ENCODE data around the gene HSD17B12.

The HSD17B12 gene

GRCh38 chr11:43797866-43798265, 117.3 kb downstream of the HSD17B12 start:
- Histone ChIP-seq H3K27ac (ENCODE audit: low read length) (no peak overlapping the region), H3K36me3 (replicated peaks; ENCODE audit: insufficient read depth, low read length) (no peaks in the 10 kb centered on the region), H3K4me3 (ENCODE audit: low read length) (no peak overlapping the region), H3K79me2 (ENCODE audit: low read length) (no peaks in the 10 kb centered on the region), H3F3A (ENCODE audit: insufficient read depth, low read length) (no peaks in the 10 kb centered on the region), H4K20me1 (ENCODE audit: insufficient read depth, low read length) (no peaks in the 10 kb centered on the region), H3K27me3 (replicated peaks; ENCODE audit: insufficient read depth, low read length) (no peaks in the 10 kb centered on the region), H2AFZ (ENCODE audit: low read length) (no peak overlapping the region), H3K9ac (ENCODE audit: low read length) (no peak overlapping the region), H3K4me2 (ENCODE audit: low read depth, low read length) (no peak overlapping the region), H3K9me3 (replicated peaks; ENCODE audit: insufficient read depth, low read length) (no peaks in the 10 kb centered on the region), H3K4me1 (ENCODE audit: low read length) (no peaks in the 10 kb centered on the region), H3K9me2 (replicated peaks; ENCODE audit: insufficient read depth, low read length) (no peaks in the 10 kb centered on the region)
- TF ChIP-seq EZH2 (optimal IDR thresholded peaks at IDR 0.05; ENCODE audit: low read depth, low read length), result no peak
- TF ChIP-seq EZH2phosphoT487 (IDR thresholded peaks at IDR 0.05; ENCODE audit: low read length), result no peak
- TF ChIP-seq CTCF (IDR thresholded peaks at IDR 0.05; ENCODE audit: low read length), result no peak
- no peak for DNase-seq

DNA sequence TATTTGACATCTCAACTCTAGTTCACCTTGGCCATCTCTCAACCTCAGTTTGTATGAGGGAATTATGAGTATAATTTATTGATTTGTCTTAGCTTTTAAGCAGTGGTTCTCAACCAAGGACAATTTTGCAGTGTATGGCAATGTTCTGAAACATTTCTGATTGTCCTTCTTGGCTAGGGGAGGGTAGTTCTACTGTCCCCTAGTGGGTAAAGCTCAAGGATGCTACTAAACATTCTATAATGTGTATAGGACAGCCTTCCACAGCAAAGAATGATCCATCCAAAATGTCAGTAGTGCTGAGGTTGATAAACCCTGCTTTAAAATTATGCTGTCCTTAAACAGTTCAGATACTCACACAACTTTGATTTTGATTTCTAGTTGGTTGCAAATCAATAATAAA, 122.0 kb downstream of the HSD17B12 start:
- TF ChIP-seq EZH2 (optimal IDR thresholded peaks at IDR 0.05; ENCODE audit: low read depth, low read length) (no peak), EZH2phosphoT487 (IDR thresholded peaks at IDR 0.05; ENCODE audit: low read length) (no peak), CTCF (IDR thresholded peaks at IDR 0.05; ENCODE audit: low read length) (peak; percentile 41)
- Histone ChIP-seq H3K27me3 (replicated peaks; ENCODE audit: insufficient read depth, low read length) (no peaks in the 10 kb centered on the region), H2AFZ (ENCODE audit: low read length) (no peak overlapping the region), H3K4me3 (ENCODE audit: low read length) (no peak overlapping the region), H3K9me3 (replicated peaks; ENCODE audit: insufficient read depth, low read length) (no peaks in the 10 kb centered on the region), H3F3A (ENCODE audit: insufficient read depth, low read length) (no peaks in the 10 kb centered on the region), H3K9me2 (replicated peaks; ENCODE audit: insufficient read depth, low read length) (no peaks in the 10 kb centered on the region), H3K4me1 (ENCODE audit: low read length) (no peaks in the 10 kb centered on the region), H4K20me1 (ENCODE audit: insufficient read depth, low read length) (no peaks in the 10 kb centered on the region), H3K79me2 (ENCODE audit: low read length) (no peaks in the 10 kb centered on the region), H3K27ac (ENCODE audit: low read length) (no peak overlapping the region), H3K4me2 (ENCODE audit: low read depth, low read length) (no peak overlapping the region), H3K36me3 (replicated peaks; ENCODE audit: insufficient read depth, low read length) (no peaks in the 10 kb centered on the region), H3K9ac (ENCODE audit: low read length) (no peak overlapping the region)
- peak; percentile 22 for DNase-seq

GRCh38 chr11:43803766-43804165, 123.2 kb downstream of the HSD17B12 start:
- TF ChIP-seq EZH2 (optimal IDR thresholded peaks at IDR 0.05; ENCODE audit: low read depth, low read length) (no peak), EZH2phosphoT487 (IDR thresholded peaks at IDR 0.05; ENCODE audit: low read length) (no peak)

DNA sequence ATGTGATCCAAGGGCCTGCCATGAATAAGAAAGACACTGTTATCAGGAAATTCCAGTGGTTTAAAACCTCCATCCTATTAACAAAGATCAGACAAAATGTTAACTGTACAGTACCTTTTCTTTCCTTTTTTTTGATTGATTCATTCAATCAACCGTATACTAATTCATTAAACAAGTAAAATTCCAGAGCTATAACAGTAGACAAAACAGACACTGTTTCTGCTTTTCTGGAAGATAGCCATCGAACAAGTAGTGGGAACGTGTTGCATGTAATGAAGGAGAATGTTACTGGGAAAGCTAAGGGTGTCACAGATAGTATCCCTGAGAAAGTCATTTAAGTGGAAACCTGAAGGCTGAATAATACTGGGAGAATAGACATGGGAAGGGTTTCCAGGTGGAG, 126.4 kb downstream of the HSD17B12 start:
- H3K36me3 ChIP-seq (replicated peaks; ENCODE audit: insufficient read depth, low read length), result no peaks in the 10 kb centered on the region
- H3F3A ChIP-seq (ENCODE audit: insufficient read depth, low read length), result no peaks in the 10 kb centered on the region
- H3K9ac ChIP-seq (ENCODE audit: low read length), result no peak overlapping the region
- DNase-seq, result no peak
- no peak overlapping the region for H2AFZ ChIP-seq (ENCODE audit: low read length)
- no peaks in the 10 kb centered on the region for H3K9me3 ChIP-seq (replicated peaks; ENCODE audit: insufficient read depth, low read length)
- no peaks in the 10 kb centered on the region for H3K27me3 ChIP-seq (replicated peaks; ENCODE audit: insufficient read depth, low read length)
- H3K4me1 ChIP-seq (ENCODE audit: low read length), result no peaks in the 10 kb centered on the region
- H3K4me2 ChIP-seq (ENCODE audit: low read depth, low read length), result no peak overlapping the region
- no peaks in the 10 kb centered on the region for H3K9me2 ChIP-seq (replicated peaks; ENCODE audit: insufficient read depth, low read length)
- no peaks in the 10 kb centered on the region for H4K20me1 ChIP-seq (ENCODE audit: insufficient read depth, low read length)
- no peaks in the 10 kb centered on the region for H3K79me2 ChIP-seq (ENCODE audit: low read length)
- no peak overlapping the region for H3K27ac ChIP-seq (ENCODE audit: low read length)
- no peak for TF ChIP-seq EZH2 (optimal IDR thresholded peaks at IDR 0.05; ENCODE audit: low read depth, low read length)
- TF ChIP-seq CTCF (IDR thresholded peaks at IDR 0.05; ENCODE audit: low read length), result no peak
- TF ChIP-seq EZH2phosphoT487 (IDR thresholded peaks at IDR 0.05; ENCODE audit: low read length), result no peak
- H3K4me3 ChIP-seq (ENCODE audit: low read length), result no peak overlapping the region

More at GRCh38 chr11:43803766-43804165, 123.2 kb downstream of the HSD17B12 start:
- Histone ChIP-seq H4K20me1 (ENCODE audit: insufficient read depth, low read length) (no peaks in the 10 kb centered on the region), H3K27ac (ENCODE audit: low read length) (no peak overlapping the region), H3F3A (ENCODE audit: insufficient read depth, low read length) (no peaks in the 10 kb centered on the region), H3K9ac (ENCODE audit: low read length) (no peak overlapping the region), H3K4me3 (ENCODE audit: low read length) (no peak overlapping the region), H3K4me2 (ENCODE audit: low read depth, low read length) (no peak overlapping the region), H3K4me1 (ENCODE audit: low read length) (no peaks in the 10 kb centered on the region), H3K79me2 (ENCODE audit: low read length) (no peaks in the 10 kb centered on the region), H2AFZ (ENCODE audit: low read length) (no peak overlapping the region), H3K36me3 (replicated peaks; ENCODE audit: insufficient read depth, low read length) (no peaks in the 10 kb centered on the region), H3K9me3 (replicated peaks; ENCODE audit: insufficient read depth, low read length) (no peaks in the 10 kb centered on the region), H3K27me3 (replicated peaks; ENCODE audit: insufficient read depth, low read length) (no peaks in the 10 kb centered on the region), H3K9me2 (replicated peaks; ENCODE audit: insufficient read depth, low read length) (no peaks in the 10 kb centered on the region)
- DNase-seq, result no peak

Data from MM.1S (cell line).